Kidney (tissue), 14 donors: ENCODE results near the gene CTSA. TPM values are rescaled to one million over a fixed set of nuclear protein-coding genes. Genes with fewer than 3 reads are reported as not detected.

Source experiments
- DNase-seq, 5 donors: peaks; one replicate each; pipeline ENCODE4 v3.0.0-alpha.2; 2013 to 2020
- FAIRE-seq: peaks from 2 replicates; lab custom pipeline; 2012; peaks lifted over from hg19 to GRCh38; lab: Jason Lieb, UNC
- H3K27ac ChIP-seq, 2 donors: one replicate each; pipeline ENCODE4 v1.7.0; 2013; ENCODE audit warnings: low read depth in 2 of 2, low read length in 2 of 2, inconsistent platforms in 1 of 2
- H3K27me3 ChIP-seq: one replicate; pipeline ENCODE4 v1.7.1; 2013; ENCODE audit warnings: low read length, inconsistent platforms; ENCODE audit not compliant: control insufficient read depth, insufficient read depth
- H3K36me3 ChIP-seq, 3 donors: one replicate each; pipeline versions ENCODE4 v1.7.0 to v1.7.1; 2013; ENCODE audit warnings: low read length in 3 of 3, control low read depth in 1 of 3, inconsistent platforms in 1 of 3; ENCODE audit not compliant: insufficient read depth in 3 of 3, control insufficient read depth in 2 of 3
- H3K4me1 ChIP-seq, 3 donors: one replicate each; pipeline versions ENCODE4 v1.7.0 to v1.7.1; 2013; ENCODE audit warnings: low read length in 3 of 3, inconsistent platforms in 1 of 3, low read depth in 1 of 3; ENCODE audit not compliant: control insufficient read depth in 2 of 3, insufficient read depth in 2 of 3
- H3K4me3 ChIP-seq, 3 donors: one replicate each; pipeline versions ENCODE4 v1.7.0 to v1.8.1; 2013; ENCODE audit warnings: low read length in 3 of 3, control low read depth in 1 of 3, inconsistent platforms in 1 of 3
- H3K9ac ChIP-seq, 3 donors: one replicate each; pipeline versions ENCODE4 v1.7.0 to v1.7.1; 2013; ENCODE audit warnings: low read length in 3 of 3, control low read depth in 1 of 3, inconsistent platforms in 1 of 3
- H3K9me3 ChIP-seq, 3 donors: one replicate each; pipeline versions ENCODE4 v1.7.0 to v1.7.1; 2013; ENCODE audit warnings: low read length in 3 of 3, control low read depth in 1 of 3, inconsistent platforms in 1 of 3; ENCODE audit not compliant: control insufficient read depth in 2 of 3, insufficient read depth in 1 of 3
- intact Hi-C: fragments of 100-400 bp; cut with DNase I; formaldehyde crosslinking; loops from one replicate; pipeline ENCODE4 v1.11.1; 2022
- polyA plus RNA-seq: library from polyadenylated mRNA; stranded (reverse); fragments of 350-450 nt; fragmentation: Illumina TruSeq; extraction: RNeasy Lipid Tissue Mini Kit (QIAGEN cat#74804); gene quantifications from one replicate; pipeline ENCODE4 v1.2.3, GENCODE V29; 2014; ENCODE audit warnings: low read depth, low replicate concordance; ENCODE audit not compliant: insufficient read depth
- total RNA-seq: library from RNA; stranded (reverse); fragmentation: NEBNext Ultra II Directional; extraction: Animal tissue kit (Norgen Biotek cat#: 25700); gene quantifications from one replicate; pipeline ENCODE4 v1.2.1, GENCODE V29; 2021
- TF ChIP-seq, protein P1 (sequence below): IDR thresholded peaks from 3 replicates; pipeline ENCODE4 v1.5.1; 2012; ENCODE audit warnings: mild to moderate bottlenecking, moderate library complexity, borderline replicate concordance; ENCODE audit not compliant: insufficient read depth; ENCODE audit errors: extremely low read depth
- donor health status: control.
- donor health status: control.
- donor health status: control.
- donor health status: control.
- donor health status: control.
- donor health status: DM: yes; HTN: yes; CAD: no.
- donor health status: Normal renal cell carcinoma (clear cell type).

CTSA gene
- total and polyA plus RNA-seq, 2 donors from 2014 or later, result 180 to 408 TPM

DNA sequence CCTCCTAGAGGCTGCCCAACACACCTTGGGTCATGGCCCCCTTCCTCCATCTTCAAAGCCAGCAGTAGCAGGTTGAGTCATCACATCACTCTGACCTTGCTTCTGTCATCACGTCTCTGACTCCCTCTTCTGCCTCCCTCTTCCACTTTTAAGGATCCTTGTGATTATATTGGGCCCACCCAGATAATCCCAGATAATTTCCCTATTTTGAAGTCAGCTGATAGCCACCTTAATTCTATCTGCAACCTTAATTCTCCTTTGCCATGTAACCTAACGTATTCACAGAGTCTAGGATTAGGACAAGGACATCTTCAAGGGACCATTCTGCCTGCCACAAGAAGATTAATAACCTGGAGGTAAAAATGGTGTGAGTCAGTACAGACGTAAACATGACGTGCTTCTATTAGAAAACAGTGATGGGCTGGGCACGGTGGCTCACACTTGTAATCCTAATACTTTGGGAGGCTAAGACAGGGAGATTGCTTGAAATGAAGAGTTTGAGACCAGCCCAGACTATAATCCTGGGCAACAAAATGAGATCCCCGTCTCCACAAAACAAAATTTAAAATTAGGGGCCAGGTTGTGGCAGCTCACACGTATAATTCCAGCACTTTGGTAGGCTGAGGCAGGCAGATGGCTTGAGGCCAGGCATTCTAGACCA, 30.4 kb upstream of the CTSA start:
- Histone ChIP-seq H3K27ac (no peak overlapping the region), H3K27me3 (no peaks in the 10 kb centered on the region), H3K4me3 (no peak overlapping the region), H3K9ac (no peak overlapping the region), H3K9me3 (no peaks in the 10 kb centered on the region), H3K36me3 (no peaks in the 10 kb centered on the region), H3K4me1 (peaks cover 0 to 21% (median 7%) of the 10 kb centered on the region in 3 donors)
- TF ChIP-seq, protein P1, sequence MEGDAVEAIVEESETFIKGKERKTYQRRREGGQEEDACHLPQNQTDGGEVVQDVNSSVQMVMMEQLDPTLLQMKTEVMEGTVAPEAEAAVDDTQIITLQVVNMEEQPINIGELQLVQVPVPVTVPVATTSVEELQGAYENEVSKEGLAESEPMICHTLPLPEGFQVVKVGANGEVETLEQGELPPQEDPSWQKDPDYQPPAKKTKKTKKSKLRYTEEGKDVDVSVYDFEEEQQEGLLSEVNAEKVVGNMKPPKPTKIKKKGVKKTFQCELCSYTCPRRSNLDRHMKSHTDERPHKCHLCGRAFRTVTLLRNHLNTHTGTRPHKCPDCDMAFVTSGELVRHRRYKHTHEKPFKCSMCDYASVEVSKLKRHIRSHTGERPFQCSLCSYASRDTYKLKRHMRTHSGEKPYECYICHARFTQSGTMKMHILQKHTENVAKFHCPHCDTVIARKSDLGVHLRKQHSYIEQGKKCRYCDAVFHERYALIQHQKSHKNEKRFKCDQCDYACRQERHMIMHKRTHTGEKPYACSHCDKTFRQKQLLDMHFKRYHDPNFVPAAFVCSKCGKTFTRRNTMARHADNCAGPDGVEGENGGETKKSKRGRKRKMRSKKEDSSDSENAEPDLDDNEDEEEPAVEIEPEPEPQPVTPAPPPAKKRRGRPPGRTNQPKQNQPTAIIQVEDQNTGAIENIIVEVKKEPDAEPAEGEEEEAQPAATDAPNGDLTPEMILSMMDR, result no peak
- no peak for DNase-seq
- FAIRE-seq, result no peak
- intact Hi-C loops, result no loop called here

GRCh38 chr20:45861221-45862075, 29.7 kb upstream of the CTSA start:
- no peaks in the 10 kb centered on the region for H3K27me3 ChIP-seq
- intact Hi-C loops, result no loop called here
- no peak for FAIRE-seq
- H3K27ac ChIP-seq, result no peak overlapping the region
- DNase-seq, result peak in 1 of 5 donors; percentile 23
- H3K4me3 ChIP-seq, result no peak overlapping the region
- H3K36me3 ChIP-seq, result no peaks in the 10 kb centered on the region
- H3K4me1 ChIP-seq, result peaks cover 0 to 14% (median 0%) of the 10 kb centered on the region in 3 donors
- no peaks in the 10 kb centered on the region for H3K9me3 ChIP-seq
- TF ChIP-seq, protein P1, result no peak
- H3K9ac ChIP-seq, result no peak overlapping the region

DNA sequence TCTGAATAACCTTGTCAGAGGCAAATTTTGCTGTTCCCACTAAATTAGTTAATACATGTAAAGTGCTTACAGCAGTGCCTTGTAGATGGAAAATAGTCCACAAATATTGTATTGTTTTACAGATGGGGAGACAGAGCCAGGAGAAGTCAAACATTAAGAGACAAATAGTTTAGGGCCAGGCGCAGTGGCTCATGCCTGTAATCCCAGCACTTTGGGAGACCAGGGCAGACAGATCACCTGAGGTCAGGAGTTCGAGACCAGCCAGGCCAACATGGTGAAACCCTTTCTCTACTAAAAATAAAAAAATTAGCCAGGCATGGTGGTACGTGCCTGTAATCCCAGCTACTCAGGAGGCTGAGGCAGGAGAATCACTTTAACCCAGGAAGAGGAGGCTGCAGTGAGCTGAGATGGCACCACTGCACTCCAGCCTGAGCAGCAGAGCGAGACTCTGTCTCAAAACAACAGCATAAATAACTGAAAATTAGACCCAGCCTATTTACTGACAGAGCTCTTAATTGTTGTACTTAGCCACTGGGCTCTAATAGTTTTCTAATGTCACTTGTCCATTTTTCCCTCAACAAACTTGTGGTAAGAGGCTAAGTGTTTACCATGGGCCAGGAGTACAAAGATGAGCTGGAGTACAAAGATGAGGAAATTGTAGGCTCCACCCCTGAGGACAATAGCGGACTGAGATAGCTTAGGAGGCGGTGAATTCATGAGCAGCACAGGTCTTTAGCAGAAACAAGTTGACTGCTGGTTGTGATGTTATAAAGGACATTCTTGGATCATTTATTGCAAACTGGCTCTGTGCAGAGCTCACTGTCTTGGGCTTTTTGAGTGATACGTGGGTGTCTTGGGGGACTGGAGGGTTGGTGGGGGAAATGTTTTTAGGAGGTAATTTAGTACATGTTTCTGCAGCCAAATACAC, 27.3 kb upstream of the CTSA start:
- Histone ChIP-seq H3K9ac (no peak overlapping the region), H3K9me3 (no peaks in the 10 kb centered on the region), H3K36me3 (no peaks in the 10 kb centered on the region), H3K27ac (no peak overlapping the region), H3K4me3 (no peak overlapping the region), H3K4me1 (peaks cover 0 to 6% (median 0%) of the 10 kb centered on the region in 3 donors), H3K27me3 (no peaks in the 10 kb centered on the region)
- intact Hi-C loops, result no loop called here
- FAIRE-seq (no peak), DNase-seq (no peak)
- TF ChIP-seq, protein P1, result no peak
